Breast epithelium (tissue), 4 donors: ENCODE data around the gene LLCFC1. TPM values are rescaled to one million over a fixed set of nuclear protein-coding genes. Genes with fewer than 3 reads are reported as not detected.

ENCODE experiments used
- DNase-seq, 2 donors: peaks; one replicate each; pipeline ENCODE4 v3.0.0-alpha.2; 2019; ENCODE audit warnings: low spot score in 2 of 2
- H3K27ac ChIP-seq, 2 donors: fragments of 200-600 bp; sonication (generic) in 1 of 2; one replicate each; pipeline ENCODE4 v1.5.1; 2016 to 2019; ENCODE audit warnings: mild to moderate bottlenecking in 1 of 2
- H3K27me3 ChIP-seq, 2 donors: fragments of 200-600 bp; sonication (generic) in 1 of 2; one replicate each; pipeline versions ENCODE4 v1.5.1 to v1.6.0; 2017 to 2019; ENCODE audit warnings: control low read depth in 1 of 2, mild to moderate bottlenecking in 1 of 2
- H3K36me3 ChIP-seq: fragments of 200-600 bp; one replicate; pipeline ENCODE4 v1.5.1; 2019
- H3K4me1 ChIP-seq, 2 donors: fragments of 200-600 bp; sonication (generic); one replicate each; pipeline ENCODE4 v1.5.1; 2016 to 2019; ENCODE audit warnings: control low read depth in 1 of 2
- H3K4me3 ChIP-seq, 3 donors: fragments of 200-600 bp; sonication (generic); 1 replicate in 2 of 3; 2 replicates in 1 of 3; pipeline ENCODE4 v1.5.1; 2016 to 2019; ENCODE audit warnings: mild to moderate bottlenecking in 3 of 3, moderate library complexity in 2 of 3
- H3K9me3 ChIP-seq, 2 donors: fragments of 200-600 bp; sonication (generic) in 1 of 2; one replicate each; pipeline ENCODE4 v1.5.1; 2016 to 2019; ENCODE audit warnings: control low read depth in 1 of 2
- CTCF ChIP-seq, 3 donors: fragments of 450-650 bp; IDR thresholded peaks; one replicate each; pipeline ENCODE4 v1.5.1; 2016 to 2017; ENCODE audit warnings: antibody characterized with exemption in 3 of 3, mild to moderate bottlenecking in 3 of 3, moderate library complexity in 3 of 3
- POLR2A ChIP-seq: fragments of 450-650 bp; IDR thresholded peaks from one replicate; pipeline ENCODE4 v1.6.1; 2016; ENCODE audit warnings: antibody characterized with exemption, mild to moderate bottlenecking, moderate library complexity
- POLR2AphosphoS5 ChIP-seq, 3 donors: sonication (generic); formaldehyde crosslinking; IDR thresholded peaks; one replicate each; pipeline ENCODE4 v1.6.1; 2017; ENCODE audit warnings: antibody characterized with exemption in 3 of 3
- intact Hi-C: fragments of 100-400 bp; cut with DNase I; formaldehyde crosslinking; loops from one replicate; pipeline ENCODE4 v1.15.1; 2023; ENCODE audit warnings: low total_unique reads
- total RNA-seq, 3 donors: library from RNA; depleted of rRNA; stranded (reverse); fragments of >200 nt; gene quantifications; one replicate each; pipeline ENCODE4 v1.1.0, GENCODE V29; 2016

Gene LLCFC1
- total RNA-seq, 3 donors from 2014 or later, result not detected

GRCh38 chr7:142905759-142906158 lies 33.5 kb upstream of the LLCFC1 start:
- intact Hi-C loops, result no loop called here
- H3K9me3 ChIP-seq, result peaks cover 5 to 7% of the 10 kb centered on the region in 2 donors
- H3K4me1 ChIP-seq, result no peaks in the 10 kb centered on the region
- no peak for TF ChIP-seq POLR2A
- no peak for TF ChIP-seq POLR2AphosphoS5 (IDR thresholded peaks at IDR 0.05)
- TF ChIP-seq CTCF (IDR thresholded peaks at IDR 0.05), result no peak
- no peaks in the 10 kb centered on the region for H3K27me3 ChIP-seq
- no peak overlapping the region for H3K4me3 ChIP-seq
- no peaks in the 10 kb centered on the region for H3K36me3 ChIP-seq
- no peak for DNase-seq
- no peak overlapping the region for H3K27ac ChIP-seq

- no peak overlapping the region for H3K27ac ChIP-seq
- TF ChIP-seq POLR2A (no peak), POLR2AphosphoS5 (IDR thresholded peaks at IDR 0.05) (no peak), CTCF (IDR thresholded peaks at IDR 0.05) (no peak)
- no peak for DNase-seq
- H3K4me1 ChIP-seq, result no peaks in the 10 kb centered on the region
- no peaks in the 10 kb centered on the region for H3K27me3 ChIP-seq
- peaks cover 5 to 7% of the 10 kb centered on the region in 2 donors for H3K9me3 ChIP-seq
- intact Hi-C loops, result no loop called here
- H3K4me3 ChIP-seq, result no peak overlapping the region
- no peaks in the 10 kb centered on the region for H3K36me3 ChIP-seq
Measured at GRCh38 chr7:142906643-142907042, 32.6 kb upstream of the LLCFC1 start.

GRCh38 chr7:142908290-142908689 lies 31.0 kb upstream of the LLCFC1 start:
- DNase-seq, result no peak
- Histone ChIP-seq H3K27me3 (no peaks in the 10 kb centered on the region), H3K4me3 (no peak overlapping the region), H3K36me3 (no peaks in the 10 kb centered on the region), H3K9me3 (peaks cover 5 to 7% of the 10 kb centered on the region in 2 donors), H3K4me1 (no peaks in the 10 kb centered on the region), H3K27ac (peak overlapping the region in 1 of 2 donors; percentile 69)
- intact Hi-C loops, result no loop called here
- TF ChIP-seq CTCF (IDR thresholded peaks at IDR 0.05) (no peak), POLR2AphosphoS5 (IDR thresholded peaks at IDR 0.05) (no peak)

GRCh38 chr7:142908921-142909890 lies 30.1 kb upstream of the LLCFC1 start:
- Histone ChIP-seq H3K36me3 (no peaks in the 10 kb centered on the region), H3K9me3 (peaks cover 4% of the 10 kb centered on the region in 2 donors), H3K27me3 (no peaks in the 10 kb centered on the region), H3K4me1 (no peaks in the 10 kb centered on the region), H3K4me3 (no peak overlapping the region), H3K27ac (peak overlapping the region in 1 of 2 donors; percentile 69)
- intact Hi-C loops, result no loop called here
- no peak for DNase-seq
- TF ChIP-seq POLR2AphosphoS5 (IDR thresholded peaks at IDR 0.05) (no peak), CTCF (IDR thresholded peaks at IDR 0.05) (no peak), POLR2A (no peak)

- intact Hi-C loops, result no loop called here
- H3K9me3 ChIP-seq, result no peaks in the 10 kb centered on the region
- TF ChIP-seq POLR2A (no peak), CTCF (IDR thresholded peaks at IDR 0.05) (no peak), POLR2AphosphoS5 (IDR thresholded peaks at IDR 0.05) (no peak)
- H3K27ac ChIP-seq, result no peak overlapping the region
- no peak for DNase-seq
- no peaks in the 10 kb centered on the region for H3K4me1 ChIP-seq
- no peaks in the 10 kb centered on the region for H3K27me3 ChIP-seq
- H3K36me3 ChIP-seq, result no peaks in the 10 kb centered on the region
- H3K4me3 ChIP-seq, result no peak overlapping the region
Measured at GRCh38 chr7:142910031-142910433, 29.3 kb upstream of the LLCFC1 start.
